ENCODE measurements around the gene SH3PXD2A. TPM values are rescaled to one million over a fixed set of nuclear protein-coding genes. Genes with fewer than 3 reads are reported as not detected.

SH3PXD2A gene
- total RNA-seq, 4 donors from 2014 or later: 55.7 to 71.8 (median 66.8) TPM

GRCh38 chr10:103709341-103709920 is 145.9 kb downstream of the SH3PXD2A start:
- no peak overlapping the region for H3K27ac ChIP-seq
- WGBS: 68% methylated on average over 8 of the region's 8 CpGs
- H3K9me3 ChIP-seq: no peaks in the 10 kb centered on the region
- H3K36me3 ChIP-seq: no peaks in the 10 kb centered on the region
- no peak overlapping the region for H3K4me3 ChIP-seq
- DNase-seq (ENCODE audit: low spot score in 2 of 2): no peak
- peaks cover 15% of the 10 kb centered on the region for H3K4me1 ChIP-seq
- H3K27me3 ChIP-seq: no peaks in the 10 kb centered on the region
- TF ChIP-seq EP300 (IDR thresholded peaks at IDR 0.05) (no peak), POLR2A (IDR thresholded peaks at IDR 0.05) (no peak)
- TF ChIP-seq, protein P1, sequence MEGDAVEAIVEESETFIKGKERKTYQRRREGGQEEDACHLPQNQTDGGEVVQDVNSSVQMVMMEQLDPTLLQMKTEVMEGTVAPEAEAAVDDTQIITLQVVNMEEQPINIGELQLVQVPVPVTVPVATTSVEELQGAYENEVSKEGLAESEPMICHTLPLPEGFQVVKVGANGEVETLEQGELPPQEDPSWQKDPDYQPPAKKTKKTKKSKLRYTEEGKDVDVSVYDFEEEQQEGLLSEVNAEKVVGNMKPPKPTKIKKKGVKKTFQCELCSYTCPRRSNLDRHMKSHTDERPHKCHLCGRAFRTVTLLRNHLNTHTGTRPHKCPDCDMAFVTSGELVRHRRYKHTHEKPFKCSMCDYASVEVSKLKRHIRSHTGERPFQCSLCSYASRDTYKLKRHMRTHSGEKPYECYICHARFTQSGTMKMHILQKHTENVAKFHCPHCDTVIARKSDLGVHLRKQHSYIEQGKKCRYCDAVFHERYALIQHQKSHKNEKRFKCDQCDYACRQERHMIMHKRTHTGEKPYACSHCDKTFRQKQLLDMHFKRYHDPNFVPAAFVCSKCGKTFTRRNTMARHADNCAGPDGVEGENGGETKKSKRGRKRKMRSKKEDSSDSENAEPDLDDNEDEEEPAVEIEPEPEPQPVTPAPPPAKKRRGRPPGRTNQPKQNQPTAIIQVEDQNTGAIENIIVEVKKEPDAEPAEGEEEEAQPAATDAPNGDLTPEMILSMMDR (IDR thresholded peaks at IDR 0.05): no peak

- no peak overlapping the region for H3K4me3 ChIP-seq
- H3K27me3 ChIP-seq: no peaks in the 10 kb centered on the region
- DNase-seq (ENCODE audit: low spot score in 2 of 2): no peak
- 63% methylated on average over 6 of the region's 6 CpGs for WGBS
- H3K36me3 ChIP-seq: no peaks in the 10 kb centered on the region
- no peaks in the 10 kb centered on the region for H3K9me3 ChIP-seq
- H3K27ac ChIP-seq: no peak overlapping the region
- TF ChIP-seq, protein P1 (IDR thresholded peaks at IDR 0.05): no peak
- H3K4me1 ChIP-seq: peaks cover 15% of the 10 kb centered on the region
These were observed 146.6 kb downstream of the SH3PXD2A start for GRCh38 chr10:103708627-103709288.

- TF ChIP-seq POLR2AphosphoS5 (IDR thresholded peaks at IDR 0.05) (no peak), POLR2A (IDR thresholded peaks at IDR 0.05) (no peak), EP300 (IDR thresholded peaks at IDR 0.05) (no peak)
- TF ChIP-seq, protein P1 (IDR thresholded peaks at IDR 0.05): no peak
- no peak for DNase-seq (ENCODE audit: low spot score in 2 of 2)
- H3K9me3 ChIP-seq: no peaks in the 10 kb centered on the region
- H3K27ac ChIP-seq: no peak overlapping the region
- no peaks in the 10 kb centered on the region for H3K27me3 ChIP-seq
- H3K4me3 ChIP-seq: no peak overlapping the region
- H3K4me1 ChIP-seq: peaks cover 11% of the 10 kb centered on the region
- no peaks in the 10 kb centered on the region for H3K36me3 ChIP-seq
- WGBS: 82% methylated on average over 9 of the region's 10 CpGs
These were observed 147.3 kb downstream of the SH3PXD2A start for GRCh38 chr10:103707956-103708626.

- DNase-seq (ENCODE audit: low spot score in 2 of 2): no peak
- 82% methylated on average over 6 of the region's 6 CpGs for WGBS
- Histone ChIP-seq H3K4me3 (no peak overlapping the region), H3K27ac (no peak overlapping the region), H3K9me3 (no peaks in the 10 kb centered on the region), H3K27me3 (no peaks in the 10 kb centered on the region), H3K4me1 (no peaks in the 10 kb centered on the region), H3K36me3 (no peaks in the 10 kb centered on the region)
- TF ChIP-seq POLR2AphosphoS5 (IDR thresholded peaks at IDR 0.05): no peak
- TF ChIP-seq, protein P1 (IDR thresholded peaks at IDR 0.05): no peak
- TF ChIP-seq POLR2A (IDR thresholded peaks at IDR 0.05): no peak
- no peak for TF ChIP-seq EP300 (IDR thresholded peaks at IDR 0.05)
These were observed 148.6 kb downstream of the SH3PXD2A start for GRCh38 chr10:103706762-103707161.

DNA sequence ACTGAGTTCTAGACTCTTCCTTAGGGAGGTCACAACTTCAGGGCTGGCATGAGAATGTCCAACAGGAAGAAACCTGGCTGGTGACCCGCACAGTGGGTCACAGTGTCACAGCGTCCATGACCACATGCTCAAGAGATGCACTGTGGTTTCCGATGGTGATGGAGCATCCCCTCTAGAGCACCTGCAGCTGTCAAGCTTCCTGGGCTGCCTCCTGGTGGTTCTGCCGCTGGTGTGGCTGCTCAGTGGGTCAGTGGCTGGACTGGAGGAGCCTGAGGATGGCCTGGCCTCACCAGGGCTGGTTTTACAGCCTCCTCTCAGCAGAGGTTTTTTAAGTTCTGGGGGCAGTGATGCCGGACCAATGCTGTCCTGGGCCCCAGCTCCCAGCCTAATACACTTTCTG is 149.3 kb downstream of the SH3PXD2A start:
- Histone ChIP-seq H3K27ac (no peak overlapping the region), H3K9me3 (no peaks in the 10 kb centered on the region), H3K36me3 (no peaks in the 10 kb centered on the region), H3K4me1 (no peaks in the 10 kb centered on the region), H3K4me3 (no peak overlapping the region), H3K27me3 (no peaks in the 10 kb centered on the region)
- 85% methylated on average over 5 of the region's 5 CpGs for WGBS
- DNase-seq (ENCODE audit: low spot score in 2 of 2): no peak
- TF ChIP-seq POLR2AphosphoS5 (IDR thresholded peaks at IDR 0.05): no peak
- TF ChIP-seq POLR2A (IDR thresholded peaks at IDR 0.05): no peak
- no peak for TF ChIP-seq EP300 (IDR thresholded peaks at IDR 0.05)
- TF ChIP-seq, protein P1 (IDR thresholded peaks at IDR 0.05): no peak
